Measurements from ENCODE around the gene PLCB1. TPM values are rescaled to one million over a fixed set of nuclear protein-coding genes. Genes with fewer than 3 reads are reported as not detected.

The PLCB1 gene
- total and polyA plus RNA-seq, 2 of the 4 experiments (the other 2 are of a cell fraction): 5.6 to 16.1 TPM

DNA sequence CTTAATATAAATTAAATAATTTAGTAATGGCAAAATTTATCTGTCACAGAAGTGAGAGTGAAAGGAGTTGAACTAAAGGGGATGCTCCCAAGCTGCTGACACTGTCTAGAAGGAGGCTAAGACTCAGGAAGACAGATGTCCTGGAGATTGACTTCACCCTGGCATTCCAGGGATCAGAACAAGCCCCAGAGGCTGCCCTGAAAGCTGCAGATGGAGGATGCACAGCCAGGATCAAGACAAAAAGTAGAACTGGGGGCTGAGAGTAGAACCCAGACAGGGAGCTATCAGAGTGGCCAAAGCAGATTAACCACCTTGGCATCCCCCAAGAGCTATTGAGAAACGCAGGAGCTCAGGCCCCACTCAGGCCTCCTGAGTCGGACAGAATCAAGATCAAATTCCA is 747.6 kb downstream of the PLCB1 start:
- no peak overlapping the region for H2AK5ac ChIP-seq (ENCODE audit: low read depth, low read length)
- H3K79me1 ChIP-seq (ENCODE audit: low read depth in 1 of 2, low read length in 2 of 2): no peaks in the 10 kb centered on the region
- ChIA-PET POLR2A (ENCODE audit: unreplicated experiment) (no interaction called here), CTCF (interaction anchor here (0.6 kb wide), 1 partner anchor 234 kb away, joined by 3 read pairs; no protein-coding TSS in a partner anchor)
- no peak overlapping the region for H4K91ac ChIP-seq (ENCODE audit: insufficient read depth, low read depth, low read length)
- ATAC-seq (ENCODE audit: low read depth) (no peak), DNase-seq (no peak)
- in situ Hi-C loops (cut with MboI; ENCODE audit: low sequenced_read_pairs): no loop called here
- no peaks in the 10 kb centered on the region for H3K9me1 ChIP-seq (ENCODE audit: insufficient read depth, low read length)
- no peaks in the 10 kb centered on the region for H3K36me3 ChIP-seq (ENCODE audit: control insufficient read depth, insufficient read depth, low read length)
- no peaks in the 10 kb centered on the region for H3K9me3 ChIP-seq (ENCODE audit: control insufficient read depth, insufficient read depth, low read length)
- intact Hi-C loops (cut with micrococcal nuclease): no loop called here
- H4K8ac ChIP-seq (ENCODE audit: low read depth in 2 of 2, low read length in 2 of 2): no peak overlapping the region
- no peak overlapping the region for H3K9ac ChIP-seq (ENCODE audit: low read depth, low read length)
- H3K27ac ChIP-seq (ENCODE audit: insufficient read depth, low read length): no peak overlapping the region
- BruUV-seq (replicated peaks): no TSS peak
- no peak overlapping the region for H3K14ac ChIP-seq (replicated peaks; ENCODE audit: low read depth, low read length)
- H3K23ac ChIP-seq (ENCODE audit: low read depth, low read length): no peak overlapping the region; the same call in 1 of the 2 replicates
- 0 out of 2 replicates have a peak overlapping the region, but pooled peaks have one; percentile 18 for H3K4ac ChIP-seq (ENCODE audit: low read depth, low read length)
- H2BK120ac ChIP-seq (ENCODE audit: low read depth, low read length): no peak overlapping the region
- no peak overlapping the region for H3K56ac ChIP-seq (ENCODE audit: extremely low read depth, insufficient read depth, low read length)
- H2BK15ac ChIP-seq (ENCODE audit: low read depth, low read length): no peak overlapping the region
- H3K18ac ChIP-seq (ENCODE audit: low read depth, low read length): no peak overlapping the region
- no peak overlapping the region for H2BK5ac ChIP-seq (ENCODE audit: low read depth, low read length, poor library complexity, severe bottlenecking)
- no CpG with 5 or more reads among the region's 2 CpGs for WGBS, 2 experiments (ENCODE audit: extremely low coverage in 2 of 2, insufficient read length in 1 of 2)
- no peak overlapping the region for H4K5ac ChIP-seq (ENCODE audit: low read depth, low read length)
- no peaks in the 10 kb centered on the region for H3K4me1 ChIP-seq (ENCODE audit: control insufficient read depth, insufficient read depth, low read length)
- dilution Hi-C loops (cut with HindIII; ENCODE audit: low sequenced_read_pairs, unreplicated experiment): no loop called here
- H4K20me1 ChIP-seq (ENCODE audit: insufficient read depth, low read length): no peaks in the 10 kb centered on the region
- no peak overlapping the region for H2AFZ ChIP-seq (replicated peaks; ENCODE audit: low read length, poor library complexity)
- no peak overlapping the region for H3K4me2 ChIP-seq (ENCODE audit: low read depth, low read length)
- H3K27me3 ChIP-seq (ENCODE audit: control insufficient read depth, insufficient read depth, low read length): no peaks in the 10 kb centered on the region
- TF ChIP-seq POLR2A (IDR thresholded peaks at IDR 0.05; ENCODE audit: low read depth, low read length): no peak
- TF ChIP-seq RAD21 (IDR thresholded peaks at IDR 0.05; ENCODE audit: low read length): no peak
- TF ChIP-seq, protein P1, sequence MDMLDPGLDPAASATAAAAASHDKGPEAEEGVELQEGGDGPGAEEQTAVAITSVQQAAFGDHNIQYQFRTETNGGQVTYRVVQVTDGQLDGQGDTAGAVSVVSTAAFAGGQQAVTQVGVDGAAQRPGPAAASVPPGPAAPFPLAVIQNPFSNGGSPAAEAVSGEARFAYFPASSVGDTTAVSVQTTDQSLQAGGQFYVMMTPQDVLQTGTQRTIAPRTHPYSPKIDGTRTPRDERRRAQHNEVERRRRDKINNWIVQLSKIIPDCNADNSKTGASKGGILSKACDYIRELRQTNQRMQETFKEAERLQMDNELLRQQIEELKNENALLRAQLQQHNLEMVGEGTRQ (IDR thresholded peaks at IDR 0.05; ENCODE audit: low read depth, low read length): no peak
- no peak for TF ChIP-seq CEBPB (IDR thresholded peaks at IDR 0.05; ENCODE audit: low read depth, low read length)
- no peak for TF ChIP-seq FOS (IDR thresholded peaks at IDR 0.05; ENCODE audit: low read depth, low read length)
- no peak overlapping the region for H2BK20ac ChIP-seq (ENCODE audit: low read depth, low read length)
- H2AK9ac ChIP-seq (replicated peaks; ENCODE audit: low read depth, low read length, poor library complexity): no peak overlapping the region
- no peak overlapping the region for H3K4me3 ChIP-seq (ENCODE audit: insufficient read depth, low read depth, low read length)
